GM23338 (cell line): ENCODE results near the gene POPDC3. TPM values are rescaled to one million over a fixed set of nuclear protein-coding genes. Genes with fewer than 3 reads are reported as not detected.

Experiments
- ATAC-seq: fragments of 200-7000 bp; cut with Tn5 transposase; 3 replicates; pipeline ENCODE4 v1.9.1; 2020
- DNase-seq: peaks from one replicate; pipeline ENCODE4 v3.0.0-alpha.2; 2015; ENCODE audit warnings: low spot score
- H2AFZ ChIP-seq: fragments of 200-600 bp; sonication (generic); 2 replicates; pipeline ENCODE4 v1.8.0; 2016; ENCODE audit warnings: antibody characterized with exemption, mild to moderate bottlenecking, moderate library complexity
- H3F3A ChIP-seq: fragments of 200-600 bp; sonication (generic); replicated peaks from 2 replicates; pipeline ENCODE4 v1.8.0; 2017; ENCODE audit warnings: antibody characterized with exemption, mixed run types, low read depth
- H3K27ac ChIP-seq: fragments of 200-600 bp; sonication (generic); 2 replicates; pipeline ENCODE4 v1.6.1; 2016; ENCODE audit warnings: low read depth
- H3K27me3 ChIP-seq: fragments of 200-600 bp; sonication (generic); 2 replicates; pipeline ENCODE4 v1.8.0; 2016; ENCODE audit warnings: mild to moderate bottlenecking, mixed run types, moderate library complexity; ENCODE audit not compliant: insufficient read depth
- H3K36me3 ChIP-seq: fragments of 200-600 bp; sonication (generic); 2 replicates; pipeline ENCODE4 v1.8.0; 2016; ENCODE audit warnings: mild to moderate bottlenecking; ENCODE audit not compliant: insufficient read depth
- H3K4me1 ChIP-seq: fragments of 200-600 bp; sonication (generic); 2 replicates; pipeline ENCODE4 v1.8.0; 2016; ENCODE audit warnings: mild to moderate bottlenecking, moderate library complexity; ENCODE audit not compliant: insufficient read depth
- H3K4me2 ChIP-seq: fragments of 200-600 bp; sonication (generic); 2 replicates; pipeline ENCODE4 v1.7.1; 2017; ENCODE audit warnings: mixed run types
- H3K4me3 ChIP-seq: fragments of 200-600 bp; sonication (generic); 2 replicates; pipeline ENCODE4 v1.6.1; 2016; ENCODE audit warnings: mixed run types
- H3K79me2 ChIP-seq: fragments of 200-600 bp; sonication (generic); replicated peaks from 2 replicates; pipeline ENCODE4 v1.8.0; 2017; ENCODE audit warnings: mild to moderate bottlenecking; ENCODE audit not compliant: insufficient read depth
- H3K9me2 ChIP-seq: fragments of 200-600 bp; sonication (generic); 2 replicates; pipeline ENCODE4 v1.8.0; 2017; ENCODE audit not compliant: insufficient read depth
- H4K20me1 ChIP-seq: fragments of 200-600 bp; sonication (generic); replicated peaks from 2 replicates; pipeline ENCODE4 v1.8.0; 2017; ENCODE audit warnings: mild to moderate bottlenecking; ENCODE audit not compliant: insufficient read depth
- H3K27ac Mint-ChIP-seq: 2 replicates; pipeline ENCODE4 v1.8.0; 2020; ENCODE audit warnings: inconsistent platforms, mild to moderate bottlenecking, moderate library complexity, mixed read lengths
- H3K27me3 Mint-ChIP-seq: 3 replicates; pipeline ENCODE4 v1.8.0; 2022; ENCODE audit warnings: low read depth, mild to moderate bottlenecking, moderate library complexity, mixed read lengths, inconsistent platforms; ENCODE audit not compliant: insufficient read depth, poor library complexity
- H3K36me3 Mint-ChIP-seq: 3 replicates; pipeline ENCODE4 v1.8.0; 2021; ENCODE audit warnings: low read depth, mild to moderate bottlenecking, inconsistent platforms, moderate library complexity, mixed read lengths
- H3K4me1 Mint-ChIP-seq: 3 replicates; pipeline ENCODE4 v1.8.0; 2020; ENCODE audit warnings: mild to moderate bottlenecking, inconsistent platforms, mixed read lengths
- H3K4me3 Mint-ChIP-seq: 3 replicates; pipeline ENCODE4 v1.8.0; 2021; ENCODE audit warnings: moderate library complexity, mild to moderate bottlenecking, inconsistent platforms, mixed read lengths
- H3K9me3 Mint-ChIP-seq: 3 replicates; pipeline ENCODE4 v1.8.0; 2020; ENCODE audit warnings: moderate library complexity, mild to moderate bottlenecking, inconsistent platforms, mixed read lengths
- JUNB ChIP-seq: IDR thresholded peaks from one replicate; pipeline ENCODE4 v1.6.1; 2016; ENCODE audit warnings: antibody characterized with exemption; ENCODE audit not compliant: unreplicated experiment
- NANOG ChIP-seq: IDR thresholded peaks from 2 replicates; pipeline ENCODE4 v1.6.1; 2016; ENCODE audit warnings: antibody characterized with exemption, borderline replicate concordance
- STAT1 ChIP-seq: IDR thresholded peaks from one replicate; pipeline ENCODE4 v1.6.1; 2016; ENCODE audit warnings: antibody characterized with exemption; ENCODE audit not compliant: unreplicated experiment
- ZNF114 ChIP-seq: fragments of 250-450 bp; sonication (Bioruptor Pico); IDR thresholded peaks from 2 replicates; pipeline ENCODE4 v1.5.0; 2020; ENCODE audit warnings: mild to moderate bottlenecking, moderate library complexity
- ZNF331 ChIP-seq: fragments of 250-450 bp; sonication (Bioruptor Pico); IDR thresholded peaks from 2 replicates; pipeline ENCODE4 v1.5.0; 2020; ENCODE audit warnings: low read depth, mild to moderate bottlenecking, moderate library complexity
- ZNF462 ChIP-seq: fragments of 250-450 bp; sonication (Bioruptor Pico); IDR thresholded peaks from 2 replicates; pipeline ENCODE4 v1.5.0; 2020; ENCODE audit warnings: mild to moderate bottlenecking, moderate library complexity
- polyA plus RNA-seq: library from polyadenylated mRNA; unstranded; fragments of >200 nt; fragmentation: Nextera tagmentation; extraction: Ambion mirVana; gene quantifications from 2 replicates; pipeline ENCODE4 v1.2.1, GENCODE V29; 2016
- total RNA-seq: library from RNA; depleted of rRNA; stranded (reverse); fragments of >200 nt; shearing (Covaris generic); gene quantifications from 2 replicates; pipeline ENCODE4 v1.2.3, GENCODE V29; 2014
- TF ChIP-seq, protein P1 (sequence below), 2 experiments: fragments of 200-600 bp in 1 of 2; sonication (generic) in 1 of 2; conservative IDR thresholded peaks; 2 replicates each; pipeline versions ENCODE4 v1.5.1 to v1.6.1; 2016 to 2017; ENCODE audit warnings: antibody characterized with exemption in 2 of 2, low read depth in 2 of 2, mild to moderate bottlenecking in 2 of 2, moderate library complexity in 1 of 2
- TF ChIP-seq, protein P2 (sequence below): IDR thresholded peaks from 2 replicates; pipeline ENCODE4 v1.6.1; 2016; ENCODE audit warnings: antibody characterized with exemption
- TF ChIP-seq, protein P3 (sequence below): IDR thresholded peaks from one replicate; pipeline ENCODE4 v1.6.1; 2018; ENCODE audit warnings: antibody characterized with exemption; ENCODE audit not compliant: unreplicated experiment

Gene POPDC3
- total and polyA plus RNA-seq, 2 experiments from 2014 or later = 5.1 to 5.7 TPM

DNA sequence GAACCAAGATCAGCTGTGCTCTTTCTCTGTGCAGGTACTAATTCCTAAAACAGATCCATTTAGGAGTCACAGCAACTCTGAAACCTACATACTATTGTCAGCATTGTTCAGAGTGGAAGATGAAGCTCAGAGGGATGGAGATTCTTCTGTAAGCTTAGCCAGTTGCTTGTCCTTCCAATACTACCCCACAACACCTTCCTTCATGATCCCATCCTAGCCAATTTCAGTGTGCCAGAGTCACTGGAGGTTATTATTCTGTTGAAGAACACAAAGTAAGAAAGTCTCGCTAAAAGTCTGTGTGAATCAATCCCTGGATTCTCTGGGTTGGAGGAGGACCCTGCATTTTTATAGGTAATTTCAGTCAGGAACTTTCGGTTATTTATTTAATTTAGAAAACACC lies 2.3 kb downstream of the POPDC3 start:
- Histone ChIP-seq H3K36me3 (no peaks in the 10 kb centered on the region), H3K9me2 (no peaks in the 10 kb centered on the region), H3K4me3 (no peak overlapping the region), H3K27ac (no peak overlapping the region), H3K27me3 (peaks cover 38% of the 10 kb centered on the region), H3K4me2 (no peak overlapping the region), H4K20me1 (no peaks in the 10 kb centered on the region), H3K79me2 (no peaks in the 10 kb centered on the region), H3K4me1 (peaks cover 24% of the 10 kb centered on the region), H3F3A (0 out of 2 replicates have a peak, but pooled peaks cover 5% of the 10 kb centered on the region), H2AFZ (no peak overlapping the region)
- H3K4me1 Mint-ChIP-seq = peaks cover 17% of the 10 kb centered on the region
- H3K9me3 Mint-ChIP-seq = no peaks in the 10 kb centered on the region; the same call in 1 of the 3 replicates
- ATAC-seq = no peak
- no peaks in the 10 kb centered on the region for H3K36me3 Mint-ChIP-seq
- H3K27ac Mint-ChIP-seq = no peak overlapping the region
- H3K27me3 Mint-ChIP-seq = peaks cover 7% of the 10 kb centered on the region
- H3K4me3 Mint-ChIP-seq = no peak overlapping the region
- DNase-seq = no peak
- no peak for TF ChIP-seq ZNF462 (CRISPR knock-in tag)
- no peak for TF ChIP-seq NANOG
- TF ChIP-seq, protein P1, sequence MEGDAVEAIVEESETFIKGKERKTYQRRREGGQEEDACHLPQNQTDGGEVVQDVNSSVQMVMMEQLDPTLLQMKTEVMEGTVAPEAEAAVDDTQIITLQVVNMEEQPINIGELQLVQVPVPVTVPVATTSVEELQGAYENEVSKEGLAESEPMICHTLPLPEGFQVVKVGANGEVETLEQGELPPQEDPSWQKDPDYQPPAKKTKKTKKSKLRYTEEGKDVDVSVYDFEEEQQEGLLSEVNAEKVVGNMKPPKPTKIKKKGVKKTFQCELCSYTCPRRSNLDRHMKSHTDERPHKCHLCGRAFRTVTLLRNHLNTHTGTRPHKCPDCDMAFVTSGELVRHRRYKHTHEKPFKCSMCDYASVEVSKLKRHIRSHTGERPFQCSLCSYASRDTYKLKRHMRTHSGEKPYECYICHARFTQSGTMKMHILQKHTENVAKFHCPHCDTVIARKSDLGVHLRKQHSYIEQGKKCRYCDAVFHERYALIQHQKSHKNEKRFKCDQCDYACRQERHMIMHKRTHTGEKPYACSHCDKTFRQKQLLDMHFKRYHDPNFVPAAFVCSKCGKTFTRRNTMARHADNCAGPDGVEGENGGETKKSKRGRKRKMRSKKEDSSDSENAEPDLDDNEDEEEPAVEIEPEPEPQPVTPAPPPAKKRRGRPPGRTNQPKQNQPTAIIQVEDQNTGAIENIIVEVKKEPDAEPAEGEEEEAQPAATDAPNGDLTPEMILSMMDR (conservative IDR thresholded peaks at IDR 0.05; ENCODE audit: low read depth in 2 of 2) = no peak
- no peak for TF ChIP-seq ZNF114 (CRISPR knock-in tag)
- TF ChIP-seq, protein P2, sequence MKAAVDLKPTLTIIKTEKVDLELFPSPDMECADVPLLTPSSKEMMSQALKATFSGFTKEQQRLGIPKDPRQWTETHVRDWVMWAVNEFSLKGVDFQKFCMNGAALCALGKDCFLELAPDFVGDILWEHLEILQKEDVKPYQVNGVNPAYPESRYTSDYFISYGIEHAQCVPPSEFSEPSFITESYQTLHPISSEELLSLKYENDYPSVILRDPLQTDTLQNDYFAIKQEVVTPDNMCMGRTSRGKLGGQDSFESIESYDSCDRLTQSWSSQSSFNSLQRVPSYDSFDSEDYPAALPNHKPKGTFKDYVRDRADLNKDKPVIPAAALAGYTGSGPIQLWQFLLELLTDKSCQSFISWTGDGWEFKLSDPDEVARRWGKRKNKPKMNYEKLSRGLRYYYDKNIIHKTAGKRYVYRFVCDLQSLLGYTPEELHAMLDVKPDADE = no peak
- TF ChIP-seq JUNB = no peak
- no peak for TF ChIP-seq STAT1
- TF ChIP-seq, protein P3, sequence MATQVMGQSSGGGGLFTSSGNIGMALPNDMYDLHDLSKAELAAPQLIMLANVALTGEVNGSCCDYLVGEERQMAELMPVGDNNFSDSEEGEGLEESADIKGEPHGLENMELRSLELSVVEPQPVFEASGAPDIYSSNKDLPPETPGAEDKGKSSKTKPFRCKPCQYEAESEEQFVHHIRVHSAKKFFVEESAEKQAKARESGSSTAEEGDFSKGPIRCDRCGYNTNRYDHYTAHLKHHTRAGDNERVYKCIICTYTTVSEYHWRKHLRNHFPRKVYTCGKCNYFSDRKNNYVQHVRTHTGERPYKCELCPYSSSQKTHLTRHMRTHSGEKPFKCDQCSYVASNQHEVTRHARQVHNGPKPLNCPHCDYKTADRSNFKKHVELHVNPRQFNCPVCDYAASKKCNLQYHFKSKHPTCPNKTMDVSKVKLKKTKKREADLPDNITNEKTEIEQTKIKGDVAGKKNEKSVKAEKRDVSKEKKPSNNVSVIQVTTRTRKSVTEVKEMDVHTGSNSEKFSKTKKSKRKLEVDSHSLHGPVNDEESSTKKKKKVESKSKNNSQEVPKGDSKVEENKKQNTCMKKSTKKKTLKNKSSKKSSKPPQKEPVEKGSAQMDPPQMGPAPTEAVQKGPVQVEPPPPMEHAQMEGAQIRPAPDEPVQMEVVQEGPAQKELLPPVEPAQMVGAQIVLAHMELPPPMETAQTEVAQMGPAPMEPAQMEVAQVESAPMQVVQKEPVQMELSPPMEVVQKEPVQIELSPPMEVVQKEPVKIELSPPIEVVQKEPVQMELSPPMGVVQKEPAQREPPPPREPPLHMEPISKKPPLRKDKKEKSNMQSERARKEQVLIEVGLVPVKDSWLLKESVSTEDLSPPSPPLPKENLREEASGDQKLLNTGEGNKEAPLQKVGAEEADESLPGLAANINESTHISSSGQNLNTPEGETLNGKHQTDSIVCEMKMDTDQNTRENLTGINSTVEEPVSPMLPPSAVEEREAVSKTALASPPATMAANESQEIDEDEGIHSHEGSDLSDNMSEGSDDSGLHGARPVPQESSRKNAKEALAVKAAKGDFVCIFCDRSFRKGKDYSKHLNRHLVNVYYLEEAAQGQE = no peak
- no peak for TF ChIP-seq ZNF331 (CRISPR knock-in tag)
